Nephron (organoid): ENCODE results near the gene PINLYP.

Source experiments
- H3K27ac Mint-ChIP-seq, 3 experiments: 2 replicates each; pipeline ENCODE4 v1.8.0; 2020; ENCODE audit warnings: mixed read lengths in 3 of 3, mild to moderate bottlenecking in 2 of 3, moderate library complexity in 1 of 3
- H3K27me3 Mint-ChIP-seq: 2 replicates; pipeline ENCODE4 v1.8.0; 2021; ENCODE audit warnings: low read depth, mild to moderate bottlenecking, moderate library complexity, mixed read lengths
- H3K36me3 Mint-ChIP-seq: 2 replicates; pipeline ENCODE4 v1.8.0; 2020; ENCODE audit warnings: low read depth, mixed read lengths
- H3K4me1 Mint-ChIP-seq: 2 replicates; pipeline ENCODE4 v1.8.0; 2020; ENCODE audit warnings: mixed read lengths
- H3K4me3 Mint-ChIP-seq, 3 experiments: 2 replicates each; pipeline ENCODE4 v1.8.0; 2020; ENCODE audit warnings: mild to moderate bottlenecking in 3 of 3, mixed read lengths in 3 of 3, moderate library complexity in 2 of 3
- H3K9me3 Mint-ChIP-seq: 2 replicates; pipeline ENCODE4 v1.8.0; 2020; ENCODE audit warnings: mixed read lengths
- CTCF ChIP-seq, 3 experiments: fragments of 200-600 bp; sonication (generic); IDR thresholded peaks; one replicate each; pipeline ENCODE4 v1.5.0; 2021; ENCODE audit warnings: antibody characterized with exemption in 3 of 3; ENCODE audit not compliant: unreplicated experiment in 3 of 3

Gene PINLYP

GRCh38 chr19:43631491-43631890, 55.9 kb downstream of the PINLYP start:
- Mint-ChIP-seq H3K9me3 (no peaks in the 10 kb centered on the region), H3K27ac (no peak overlapping the region), H3K27me3 (no peaks in the 10 kb centered on the region), H3K36me3 (peaks cover 19% of the 10 kb centered on the region), H3K4me3 (no peak overlapping the region), H3K4me1 (peaks cover 6% of the 10 kb centered on the region)
- no peak for TF ChIP-seq CTCF (IDR thresholded peaks at IDR 0.05; ENCODE audit: unreplicated experiment in 3 of 3)
